ENCODE results near the gene KPTN.

Gene KPTN

DNA sequence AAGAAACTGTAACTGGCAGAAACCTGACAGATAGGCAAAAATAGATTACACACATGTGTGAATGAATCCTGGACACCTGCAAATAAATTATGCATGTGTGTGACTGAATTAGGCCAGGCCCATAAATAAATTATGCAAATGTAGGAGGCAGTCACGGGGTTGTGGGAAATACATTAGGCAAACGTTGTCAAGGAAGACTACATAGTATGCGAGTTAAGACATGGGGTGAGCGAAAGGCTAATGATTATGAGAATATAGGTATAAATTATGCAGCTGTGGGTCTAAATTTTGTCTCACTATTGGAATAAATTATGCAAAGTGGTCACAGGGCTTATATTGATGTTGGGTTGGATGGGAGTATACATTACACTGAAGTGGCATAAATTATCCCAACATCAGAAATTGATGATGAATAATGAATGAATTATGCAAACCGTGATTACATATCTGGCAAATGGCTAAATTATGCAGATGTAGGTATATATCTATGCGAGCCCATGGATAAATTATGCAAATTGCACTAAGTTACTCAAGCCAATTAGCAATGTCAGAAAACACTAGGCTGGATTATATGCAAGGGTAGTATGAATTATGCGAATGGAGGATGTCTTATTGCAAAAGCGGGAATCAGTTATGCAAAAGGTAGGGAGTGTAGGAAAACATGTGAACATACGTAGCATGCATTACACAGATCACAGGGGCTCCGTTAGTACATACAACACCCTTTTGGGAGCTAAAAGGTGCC is 19.2 kb downstream of the KPTN start:
- DNase-seq: no peak

DNA sequence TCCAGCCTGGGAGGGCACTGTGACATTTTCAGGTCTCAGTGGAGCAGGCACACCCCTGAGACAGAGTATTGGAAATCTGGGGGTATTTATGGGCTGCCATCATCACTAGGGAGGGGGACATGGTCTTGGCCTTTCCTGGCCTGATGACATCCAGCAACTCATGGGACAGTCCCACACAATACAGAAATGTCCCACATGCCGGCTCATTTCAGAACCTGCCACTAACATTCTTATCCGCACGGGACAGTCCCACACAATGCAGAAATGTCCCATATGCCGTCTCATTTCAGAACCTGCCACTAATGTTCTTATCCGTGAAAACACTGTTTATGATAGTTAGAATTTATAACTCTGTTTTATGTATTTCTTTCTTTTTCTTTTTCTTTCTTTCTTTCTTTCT is 22.1 kb downstream of the KPTN start:
- no peak for DNase-seq

DNA sequence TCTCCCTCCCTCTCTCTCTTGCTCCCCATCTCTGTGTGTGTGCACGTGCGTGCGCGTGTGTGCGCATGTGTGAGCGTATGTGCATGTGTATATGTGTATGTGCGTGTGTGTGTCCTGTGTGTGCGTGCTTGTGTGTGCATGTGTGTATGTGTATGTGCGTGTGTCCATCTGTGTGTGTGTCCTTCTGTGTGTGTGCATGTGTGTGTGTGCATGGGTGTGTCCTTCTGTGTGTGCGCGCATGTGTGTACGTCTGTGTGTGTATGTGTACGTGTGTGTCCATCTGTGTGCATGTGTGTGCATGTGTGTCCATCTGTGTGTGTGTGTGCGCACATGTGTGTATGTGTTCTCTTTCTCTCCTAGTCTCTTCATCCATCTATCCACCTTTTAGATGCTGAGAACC is 24.5 kb downstream of the KPTN start:
- DNase-seq: no peak

DNA sequence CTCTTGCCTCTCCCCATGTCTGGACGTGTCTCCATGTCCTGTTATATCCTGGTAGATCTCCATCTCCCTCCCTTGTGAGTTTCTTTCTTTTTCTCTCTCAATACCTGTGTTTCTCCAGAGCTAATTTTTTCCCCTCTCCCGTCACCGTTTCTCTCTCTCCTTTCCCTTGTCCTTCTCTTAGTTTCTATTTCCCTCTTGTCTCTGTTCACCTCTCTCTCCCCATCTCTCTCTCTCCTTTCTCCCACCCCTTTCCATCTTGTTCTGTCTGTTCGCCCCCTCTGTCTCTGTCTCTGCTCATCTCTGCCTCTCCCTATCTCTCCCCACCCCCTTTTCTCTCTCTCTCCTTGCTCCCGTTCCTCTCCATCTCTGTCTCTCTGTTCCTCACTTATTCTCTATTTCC is 25.3 kb downstream of the KPTN start:
- no peak for DNase-seq

DNA sequence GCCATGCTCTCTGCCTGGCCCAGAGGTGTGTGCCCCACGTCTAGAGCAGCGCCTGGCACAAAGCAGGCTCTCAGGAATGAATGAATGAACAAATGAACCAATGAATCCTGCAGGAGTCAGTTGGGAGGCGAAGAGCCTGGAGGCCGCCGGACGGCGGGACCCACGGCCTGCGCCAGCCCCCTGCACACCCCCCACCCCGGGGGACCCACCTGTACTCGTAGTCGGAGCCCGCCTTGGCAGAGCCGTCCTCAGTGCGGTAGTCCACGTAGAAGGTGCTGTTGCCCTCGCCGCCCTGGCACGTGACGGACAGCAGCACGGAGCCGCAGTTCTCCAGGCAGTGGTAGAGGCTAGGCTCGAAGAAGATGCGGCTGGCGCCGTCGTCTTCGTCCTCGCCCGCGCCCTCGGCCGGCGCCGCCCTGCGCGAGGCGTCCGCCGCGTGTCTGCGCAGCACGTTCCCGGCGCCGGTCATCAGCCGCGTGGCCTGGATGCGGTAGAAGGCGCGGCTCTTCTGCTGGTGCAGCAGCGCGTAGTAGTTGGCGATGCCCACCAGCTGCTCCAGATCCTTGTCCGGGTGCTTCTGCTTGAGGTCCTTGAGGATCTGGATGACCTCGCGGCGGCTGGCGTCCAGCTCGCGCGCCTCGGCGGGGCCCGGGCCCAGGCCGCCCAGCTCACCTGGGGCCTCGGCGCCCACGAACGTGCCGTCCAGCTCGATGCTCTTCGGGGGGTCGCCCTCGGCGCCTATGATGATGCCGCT is 27.1 kb downstream of the KPTN start:
- DNase-seq: no peak

DNA sequence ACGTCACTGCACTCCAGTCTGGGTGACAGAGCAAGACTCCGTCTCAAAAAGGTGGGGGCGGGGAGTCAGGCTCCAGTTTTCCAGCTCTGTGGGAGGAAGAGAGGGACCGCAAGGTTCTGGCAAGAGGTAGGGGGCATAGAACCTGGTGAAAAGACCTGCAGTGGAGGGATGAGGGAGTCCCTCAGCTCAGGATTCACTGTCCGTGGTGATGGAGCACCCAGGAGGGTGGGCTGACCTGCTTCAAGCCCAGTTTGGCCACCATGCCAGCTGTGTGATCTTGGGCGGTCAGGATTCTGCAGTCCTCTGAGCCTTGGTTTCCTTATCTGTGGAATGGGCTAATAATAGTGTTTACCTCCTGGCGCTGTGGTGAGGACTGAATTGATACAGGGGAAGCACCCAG is 33.5 kb downstream of the KPTN start:
- no peak for DNase-seq

DNA sequence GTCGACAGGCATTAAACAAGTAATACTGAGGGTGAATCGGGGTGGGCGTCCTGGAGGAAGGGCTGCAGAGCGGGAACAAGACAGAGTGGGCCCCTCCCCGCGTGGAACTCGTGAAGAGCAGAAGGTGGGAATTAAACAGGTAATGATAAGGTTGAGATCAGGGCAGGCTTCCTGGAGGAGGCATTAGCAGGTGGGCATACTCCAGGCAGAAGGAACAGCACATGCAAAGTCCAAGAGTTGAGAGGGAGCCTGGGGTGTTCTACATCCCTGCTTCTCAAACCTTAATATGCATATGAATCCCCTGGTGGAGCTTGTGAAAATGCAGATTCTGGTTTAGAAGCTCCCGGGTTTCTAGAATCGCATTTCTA is 35.7 kb downstream of the KPTN start:
- DNase-seq: no peak

DNA sequence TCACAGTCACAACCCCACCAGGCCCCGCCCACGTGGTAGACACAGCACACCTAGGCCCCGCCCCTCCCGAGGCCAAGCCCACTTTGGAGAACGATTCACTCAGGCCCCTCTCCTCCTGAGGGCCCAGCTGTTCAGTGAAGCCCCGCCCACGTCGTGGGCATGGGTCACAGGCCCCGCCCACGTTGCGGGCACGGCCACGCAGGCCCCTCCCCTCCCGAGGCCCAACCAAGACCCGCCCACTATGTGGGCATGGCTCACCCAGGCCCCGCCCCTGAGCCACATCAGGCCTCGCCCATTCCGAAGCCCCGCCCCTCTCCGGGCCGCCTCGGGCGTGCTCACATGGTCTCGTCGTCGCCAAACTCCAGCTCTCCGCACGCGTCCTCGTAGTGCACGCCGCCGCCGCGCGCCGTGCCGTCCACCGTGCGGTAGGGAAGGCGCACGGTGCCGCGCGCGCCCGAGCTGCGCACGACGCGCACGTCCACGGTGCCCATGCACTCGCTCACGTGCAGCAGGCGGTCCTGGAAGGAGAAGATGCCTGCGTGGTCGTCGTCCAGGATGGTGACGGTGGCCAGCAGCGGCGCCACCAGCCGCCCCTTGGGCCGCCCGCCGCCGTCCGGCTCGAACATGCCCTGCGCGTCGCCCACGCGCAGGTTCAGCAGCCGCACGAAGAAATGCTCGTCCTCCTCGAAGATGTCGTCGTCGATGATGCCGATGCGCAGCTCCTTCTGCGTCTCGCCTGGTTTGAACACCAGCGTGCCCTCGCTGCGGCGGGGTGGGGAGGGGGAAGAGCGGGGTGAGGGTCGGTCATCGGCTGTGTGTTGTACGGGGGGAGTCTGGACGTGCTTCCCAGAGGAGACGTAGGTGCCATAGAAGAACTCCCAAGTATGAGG is 36.3 kb downstream of the KPTN start:
- DNase-seq: no peak

DNA sequence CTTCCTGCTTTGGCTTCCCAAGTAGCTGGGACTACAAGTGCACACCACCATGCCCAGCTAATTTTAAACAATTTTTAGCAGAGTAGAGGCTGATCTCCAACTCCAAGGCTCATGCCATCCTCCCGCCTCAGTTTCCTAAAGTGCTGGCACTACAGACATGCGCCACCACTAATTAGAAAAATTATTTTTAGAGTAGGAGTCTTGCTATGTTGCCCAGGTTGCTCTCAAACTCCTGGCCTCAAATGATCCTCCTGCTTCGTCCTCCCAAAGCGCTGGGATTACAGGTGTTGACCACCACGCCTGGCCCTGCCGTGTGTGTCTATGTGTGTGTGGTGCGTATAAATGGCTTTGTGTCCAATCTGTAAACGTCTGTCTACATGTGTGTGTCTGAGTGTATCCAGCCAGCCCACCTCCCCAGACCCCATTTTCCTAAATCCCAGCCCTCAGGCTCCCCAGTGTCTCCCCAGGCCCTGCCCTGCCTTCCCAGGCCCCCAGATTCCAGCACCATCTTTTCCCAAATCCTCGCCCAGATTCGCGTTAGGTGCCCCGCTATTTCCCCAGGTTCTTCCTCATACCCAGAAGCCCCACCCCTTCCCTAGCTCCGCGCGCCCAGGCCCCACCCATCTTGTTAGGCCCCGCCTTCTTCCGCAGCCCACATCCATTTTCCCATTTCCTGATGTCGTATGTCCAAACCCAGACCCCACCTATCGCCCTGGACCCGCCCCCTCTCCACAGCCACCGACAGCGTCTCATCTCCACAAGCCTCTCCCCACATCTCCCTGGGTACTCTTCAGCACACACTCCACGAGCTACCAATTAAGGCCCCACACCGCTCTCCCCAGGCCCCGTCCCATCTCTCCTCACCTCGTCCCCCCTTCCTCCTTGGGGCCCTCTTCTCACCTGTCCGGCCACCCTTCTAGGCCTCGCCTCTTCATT is 37.2 kb downstream of the KPTN start:
- no peak for DNase-seq

DNA sequence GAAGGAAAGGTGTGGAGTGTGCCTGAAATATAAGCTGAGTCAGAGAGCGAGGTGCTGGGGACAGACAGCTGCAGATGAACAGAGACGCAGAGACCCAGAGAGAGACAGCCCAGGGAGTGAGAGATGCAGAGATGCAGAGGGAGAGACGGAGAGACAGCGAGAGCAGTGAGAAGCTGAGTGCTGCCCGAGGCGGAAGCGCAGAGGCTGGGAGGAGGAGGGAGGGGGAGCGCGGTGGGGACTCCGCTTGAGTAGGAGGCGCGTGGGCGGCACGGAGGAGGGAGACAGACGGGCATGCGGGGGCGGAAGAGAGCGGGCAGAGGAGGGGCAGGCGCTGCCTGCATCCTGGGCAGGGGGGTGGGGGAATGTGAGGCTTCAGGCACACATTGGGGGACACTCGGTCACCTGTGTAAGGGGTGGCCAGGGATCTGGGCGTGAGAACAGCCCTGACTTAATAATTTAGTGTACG is 38.0 kb downstream of the KPTN start:
- no peak for DNase-seq

DNA sequence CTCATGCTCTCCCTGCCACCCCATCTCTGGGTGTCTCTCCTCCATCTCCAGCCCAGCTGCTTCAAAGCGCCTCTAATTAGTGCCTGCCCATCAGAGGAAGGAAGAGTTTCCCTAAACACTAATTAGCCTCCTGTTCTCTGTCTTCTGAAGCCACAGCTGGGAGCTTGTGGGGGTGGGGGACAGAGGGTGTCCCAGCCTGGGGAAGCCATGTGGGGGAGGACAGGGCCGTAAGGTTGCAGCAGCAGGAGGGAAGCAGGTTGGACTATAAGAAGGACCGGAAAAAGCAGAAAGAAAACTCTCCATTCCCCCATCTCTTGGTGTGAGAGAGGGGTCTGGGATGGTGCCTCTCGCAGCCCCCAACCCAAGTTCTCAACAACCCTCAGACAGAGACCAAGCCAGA is 38.5 kb downstream of the KPTN start:
- DNase-seq: no peak

DNA sequence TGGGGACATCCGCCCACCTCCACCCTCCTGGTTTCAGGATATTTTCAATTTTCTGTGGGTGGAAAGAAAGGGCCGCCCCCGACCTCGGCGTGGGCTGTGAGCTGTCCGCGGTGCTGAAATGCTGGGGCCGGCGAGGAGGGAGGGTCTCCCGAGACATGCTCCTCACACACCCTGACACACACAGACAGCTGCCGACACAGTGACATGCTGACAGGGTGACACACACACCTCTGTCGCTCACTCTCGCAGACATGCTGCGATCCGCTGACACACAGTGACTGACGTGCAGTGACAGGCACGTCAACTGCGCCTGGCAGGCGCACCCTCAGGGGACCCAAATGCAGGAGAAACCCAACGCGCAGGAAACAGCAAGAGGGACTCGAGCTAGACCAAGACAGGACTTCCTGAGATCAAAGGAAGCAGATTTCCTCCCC is 39.6 kb downstream of the KPTN start:
- DNase-seq: no peak

DNA sequence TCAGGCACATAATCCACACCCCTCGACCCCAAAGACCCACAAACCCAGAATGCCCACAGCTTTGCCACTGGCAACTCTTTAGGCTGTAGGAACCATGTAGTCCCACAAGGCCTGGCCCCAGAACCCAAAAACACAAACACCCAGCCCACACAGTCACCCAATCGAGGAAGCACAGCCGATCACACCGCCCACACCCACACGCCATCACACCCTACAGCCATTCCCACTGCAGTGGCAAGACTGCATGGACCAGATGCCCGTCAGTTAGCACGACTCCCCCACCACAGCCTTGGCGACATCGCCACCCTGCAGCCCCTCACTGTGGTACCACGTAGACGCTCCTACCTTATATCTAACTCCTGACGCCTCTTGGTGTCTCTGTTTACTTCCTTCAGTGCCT is 40.7 kb downstream of the KPTN start:
- no peak for DNase-seq

DNA sequence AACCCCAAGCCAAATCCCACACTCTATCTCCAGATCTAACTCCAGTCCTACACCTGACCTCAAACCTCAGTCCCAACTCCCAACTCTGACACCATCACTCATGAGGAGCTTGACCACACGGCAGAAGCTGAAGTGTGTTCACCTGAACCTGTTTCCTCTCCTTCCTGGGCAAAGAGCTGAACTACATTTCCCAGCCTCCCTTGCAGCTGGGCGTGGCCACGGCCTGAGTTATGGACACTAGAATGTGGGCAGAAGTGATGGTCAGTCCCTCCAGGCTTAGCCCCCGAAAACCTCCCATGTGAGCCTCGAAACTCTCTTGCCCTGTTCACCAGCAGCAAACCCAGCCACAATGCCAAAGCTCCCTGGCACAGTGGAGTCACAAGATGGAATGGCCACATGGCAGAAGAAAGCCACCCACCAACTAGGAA is 45.2 kb downstream of the KPTN start:
- DNase-seq: no peak

DNA sequence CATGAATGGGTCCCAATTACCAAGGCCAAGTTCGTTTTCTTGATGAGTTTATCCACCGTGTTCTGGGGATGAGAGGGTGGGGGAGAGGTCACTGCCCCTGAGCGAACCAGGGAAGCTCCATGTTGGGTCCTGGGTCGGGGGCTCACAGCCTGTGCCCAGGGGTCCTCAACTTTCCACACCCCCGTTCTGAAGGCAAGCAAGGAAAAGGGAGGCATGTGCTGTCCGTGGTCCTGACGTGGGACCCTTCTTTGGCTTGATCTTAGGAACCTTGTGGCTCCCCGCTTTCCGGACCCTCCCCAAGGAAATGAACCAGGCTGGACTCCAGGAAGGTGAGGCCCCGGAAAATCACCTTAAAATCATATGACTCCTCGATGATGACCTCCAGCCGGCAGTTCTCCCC is 46.5 kb downstream of the KPTN start:
- DNase-seq: no peak

DNA sequence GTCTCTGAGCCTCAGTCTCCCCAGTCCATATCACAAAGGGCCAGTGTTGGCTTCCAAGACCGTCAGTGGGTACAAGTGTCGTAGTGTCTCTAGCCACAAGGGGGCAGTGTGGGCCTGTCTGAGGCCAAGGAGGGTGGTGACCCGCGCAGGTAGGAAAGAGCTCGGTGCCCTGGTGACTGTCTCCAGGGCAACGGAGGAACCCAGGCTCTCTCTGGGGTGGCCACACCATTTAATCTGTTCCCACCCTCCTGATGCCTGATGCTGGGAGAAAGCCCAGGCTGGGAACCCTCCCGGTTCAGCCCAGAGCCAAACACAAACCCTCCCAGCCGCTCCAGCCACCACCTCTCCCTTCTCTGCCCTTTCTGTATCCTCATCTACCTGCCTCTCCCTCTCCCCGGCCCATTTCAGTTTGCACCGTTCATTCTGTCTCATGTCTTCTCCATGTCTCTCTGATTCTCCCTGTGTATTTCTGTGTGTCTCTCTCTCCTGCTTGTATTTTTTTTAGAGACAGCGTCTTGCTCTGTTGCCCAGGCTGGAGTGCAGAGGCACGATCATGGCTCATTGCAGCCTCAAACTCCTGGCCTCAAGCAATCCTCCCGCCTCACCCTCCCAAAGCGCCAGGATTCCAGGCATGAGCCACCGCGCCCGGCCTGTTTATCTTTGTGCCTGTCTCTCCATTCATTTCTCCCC is 47.2 kb downstream of the KPTN start:
- DNase-seq: peak; percentile 11

DNA sequence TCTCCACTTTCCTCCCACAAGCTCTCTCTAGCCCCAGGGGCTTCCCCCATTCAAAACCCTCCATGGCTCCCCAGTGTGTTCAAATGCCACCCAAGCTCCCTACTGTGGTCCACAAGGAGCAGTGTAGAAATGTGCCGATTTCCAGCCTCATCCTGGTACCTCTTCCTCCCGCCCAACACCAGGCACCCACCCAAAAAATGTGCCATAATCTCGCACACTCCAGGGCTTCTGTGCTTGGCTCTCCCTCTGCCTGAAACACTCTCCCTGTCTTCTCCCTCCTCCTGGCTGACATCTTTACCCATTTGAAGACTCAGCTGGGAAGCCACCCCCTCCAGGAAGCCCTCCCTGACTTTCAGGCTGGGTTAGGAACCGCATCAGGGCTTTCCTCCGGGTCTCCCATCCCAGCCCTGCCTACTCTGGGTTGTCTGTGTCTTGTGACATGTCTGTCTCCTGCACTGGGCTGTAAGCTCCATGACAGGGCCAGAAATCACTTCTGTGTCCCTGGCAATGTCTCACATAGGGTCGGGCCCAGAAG is 48.1 kb downstream of the KPTN start:
- no peak for DNase-seq

DNA sequence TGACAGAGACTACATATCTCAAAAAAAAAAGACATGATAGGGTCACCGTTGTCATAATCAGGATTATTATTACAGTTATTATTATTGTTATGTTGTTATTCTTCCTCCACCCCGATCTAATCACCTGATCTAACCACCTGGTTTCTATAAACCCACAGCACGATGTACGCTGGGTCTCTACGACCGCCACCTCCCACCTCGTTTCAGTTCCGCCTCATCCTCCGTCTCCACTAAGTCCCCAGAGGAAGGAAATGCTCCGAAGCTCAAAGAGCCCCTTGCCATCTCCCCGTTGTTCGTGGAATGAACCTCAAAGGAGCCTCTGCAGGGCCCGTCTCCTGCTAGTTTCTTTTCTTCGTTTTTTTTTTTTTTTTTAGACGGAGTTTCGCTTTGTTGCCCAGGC is 48.8 kb downstream of the KPTN start:
- DNase-seq: no peak

DNA sequence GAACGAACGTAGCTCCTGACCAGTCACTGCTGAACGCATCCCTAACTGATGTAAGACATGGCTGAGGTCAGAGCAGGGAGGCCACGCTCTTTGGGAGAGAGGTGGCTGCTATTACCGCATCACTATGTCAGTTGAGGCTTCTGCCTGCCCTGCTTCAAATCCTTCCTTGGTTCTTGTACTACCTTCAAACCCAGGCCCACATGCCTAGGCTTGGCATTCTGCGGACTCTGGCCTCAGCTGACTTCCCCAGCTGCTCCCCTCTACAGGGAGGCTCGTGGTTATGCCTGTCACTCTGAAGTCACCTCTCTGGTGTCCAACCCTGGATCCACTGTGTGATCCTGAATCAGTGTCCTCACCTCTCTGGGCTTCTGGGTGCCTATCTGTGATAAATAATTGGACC is 49.9 kb downstream of the KPTN start:
- no peak for DNase-seq

DNA sequence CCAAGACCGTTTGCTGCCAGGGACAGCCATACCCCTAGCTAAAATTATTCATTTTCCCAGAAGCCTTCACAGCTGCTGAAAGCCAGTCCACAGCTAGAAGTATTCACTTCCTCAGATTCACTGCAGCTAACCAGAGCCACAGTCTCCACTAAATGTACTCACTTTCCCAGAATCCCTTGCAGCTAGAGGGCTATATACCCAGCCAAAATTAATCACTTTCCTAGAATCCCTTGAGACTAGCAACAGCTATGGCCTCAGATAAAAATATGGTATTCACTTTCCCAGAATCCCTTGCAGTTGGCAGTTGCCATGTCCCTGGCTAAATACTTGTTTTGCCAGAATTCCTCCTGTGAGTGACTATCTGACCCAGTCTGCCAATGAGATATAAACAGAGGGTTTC is 50.9 kb downstream of the KPTN start:
- no peak for DNase-seq

DNA sequence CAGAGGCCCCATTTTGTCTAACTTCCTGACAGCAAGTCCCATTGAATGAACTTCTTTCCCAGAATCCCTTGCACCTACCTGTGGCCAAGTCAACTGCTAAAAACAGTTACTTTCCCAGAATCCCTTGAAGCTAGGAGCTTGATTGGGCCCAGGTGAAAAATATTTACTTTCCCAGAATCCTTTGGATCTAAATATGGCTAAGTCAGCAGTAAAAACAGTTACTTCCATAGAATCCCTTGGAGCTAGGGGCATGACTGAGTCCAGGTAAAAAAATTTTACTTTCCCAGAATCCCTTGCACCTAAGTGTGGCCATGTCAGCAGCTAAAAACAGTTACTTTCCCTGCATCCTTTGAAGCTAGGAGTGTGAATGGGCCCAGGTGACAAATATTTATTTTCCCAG is 51.5 kb downstream of the KPTN start:
- no peak for DNase-seq

DNA sequence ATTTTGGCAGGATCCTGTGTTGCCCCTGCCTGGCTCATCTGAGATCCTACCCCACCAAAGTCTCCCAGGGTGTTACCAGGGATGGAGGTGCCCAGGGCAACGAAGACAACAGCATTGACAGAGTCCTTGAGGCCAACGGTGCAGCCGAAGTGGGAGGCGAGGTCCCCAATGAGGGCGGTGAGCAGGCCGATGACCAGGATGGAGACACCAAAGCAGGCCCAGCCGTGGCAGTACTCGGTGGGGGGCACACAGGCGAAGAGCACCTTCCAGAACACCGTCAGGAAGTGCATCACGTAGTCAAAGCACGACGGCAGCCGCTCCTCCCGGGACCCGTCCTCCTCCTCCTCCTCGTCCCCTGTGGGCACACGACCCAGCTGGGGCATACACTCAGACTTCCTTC is 51.9 kb downstream of the KPTN start:
- no peak for DNase-seq

All from NCI-H446 treated with DMSO at 0.1 percent for 48 hours (cell line).